IMR-90 (cell line): ENCODE measurements around the gene FBH1. TPM values are rescaled to one million over a fixed set of nuclear protein-coding genes. Genes with fewer than 3 reads are reported as not detected.

Experiments
- ATAC-seq: fragments of 200-7000 bp; cut with Tn5 transposase; 2 replicates; pipeline ENCODE4 v1.9.1; 2020; ENCODE audit warnings: low read depth, mild to moderate bottlenecking, moderate library complexity
- BruUV-seq: library from RNA; stranded (reverse); fragments of 400-500 nt; replicated peaks from 2 replicates; lab custom pipeline; 2021; lab: Mats Ljungman, UMichigan
- CTCF ChIA-PET: fragments of 300-600 bp; formaldehyde crosslinking; extraction: SDS; loops from one replicate; lab custom pipeline; 2021; ENCODE audit warnings: antibody characterized with exemption; lab: Yijun Ruan, JAX
- POLR2A ChIA-PET: fragments of 300-600 bp; sonication (Branson Sonifier 250); formaldehyde crosslinking; loops from one replicate; lab custom pipeline; 2022; ENCODE audit warnings: antibody characterized with exemption; ENCODE audit not compliant: unreplicated experiment; lab: Charles Lee
- DNase-seq: peaks from one replicate; pipeline ENCODE4 v3.0.0; 2013
- H2AFZ ChIP-seq: replicated peaks from 2 replicates; pipeline ENCODE3; 2013; ENCODE audit warnings: low read length, mild to moderate bottlenecking; ENCODE audit not compliant: poor library complexity
- H2AK5ac ChIP-seq: 2 replicates; pipeline ENCODE4 v1.6.1; 2013; ENCODE audit warnings: low read depth, low read length, inconsistent platforms
- H2AK9ac ChIP-seq: replicated peaks from 2 replicates; pipeline ENCODE3; 2013; ENCODE audit warnings: mild to moderate bottlenecking, low read depth, low read length, moderate library complexity; ENCODE audit not compliant: poor library complexity
- H2BK120ac ChIP-seq: 2 replicates; pipeline ENCODE4 v1.6.1; 2013; ENCODE audit warnings: low read depth, low read length, inconsistent platforms
- H2BK15ac ChIP-seq: 3 replicates; pipeline ENCODE4 v1.6.1; 2013; ENCODE audit warnings: low read depth, low read length, inconsistent platforms
- H2BK20ac ChIP-seq: 2 replicates; pipeline ENCODE4 v1.6.1; 2013; ENCODE audit warnings: low read depth, mild to moderate bottlenecking, inconsistent platforms, low read length, moderate library complexity
- H2BK5ac ChIP-seq: 2 replicates; pipeline ENCODE4 v1.6.1; 2013; ENCODE audit warnings: mild to moderate bottlenecking, low read depth, low read length, inconsistent platforms; ENCODE audit not compliant: poor library complexity, severe bottlenecking
- H3K14ac ChIP-seq: replicated peaks from 2 replicates; pipeline ENCODE4 v1.6.1; 2013; ENCODE audit warnings: low read depth, low read length, inconsistent platforms
- H3K18ac ChIP-seq: 2 replicates; pipeline ENCODE4 v1.6.1; 2013; ENCODE audit warnings: low read depth, low read length, control low read depth
- H3K23ac ChIP-seq: 2 replicates; pipeline ENCODE4 v1.6.1; 2013; ENCODE audit warnings: low read depth, low read length, inconsistent platforms
- H3K27ac ChIP-seq: 2 replicates; pipeline ENCODE4 v1.5.1; 2013; ENCODE audit warnings: mild to moderate bottlenecking, control low read depth, low read length; ENCODE audit not compliant: insufficient read depth
- H3K27me3 ChIP-seq: 2 replicates; pipeline ENCODE4 v1.6.1; 2013; ENCODE audit warnings: low read length; ENCODE audit not compliant: control insufficient read depth, insufficient read depth
- H3K36me3 ChIP-seq: 2 replicates; pipeline ENCODE4 v1.6.1; 2013; ENCODE audit warnings: low read length, mixed read lengths; ENCODE audit not compliant: control insufficient read depth, insufficient read depth
- H3K4ac ChIP-seq: 2 replicates; pipeline ENCODE4 v1.6.1; 2013; ENCODE audit warnings: low read depth, low read length, inconsistent platforms
- H3K4me1 ChIP-seq: 2 replicates; pipeline ENCODE4 v1.6.1; 2013; ENCODE audit warnings: low read length, mixed read lengths; ENCODE audit not compliant: control insufficient read depth, insufficient read depth
- H3K4me2 ChIP-seq: 2 replicates; pipeline ENCODE4 v1.6.1; 2013; ENCODE audit warnings: low read depth, mild to moderate bottlenecking, control low read depth, low read length, moderate library complexity
- H3K4me3 ChIP-seq: 2 replicates; pipeline ENCODE4 v1.5.1; 2013; ENCODE audit warnings: low read depth, mild to moderate bottlenecking, control low read depth, low read length, moderate library complexity; ENCODE audit not compliant: insufficient read depth
- H3K56ac ChIP-seq: 2 replicates; pipeline ENCODE4 v1.6.1; 2013; ENCODE audit warnings: low read length, inconsistent platforms; ENCODE audit not compliant: insufficient read depth; ENCODE audit errors: extremely low read depth
- H3K79me1 ChIP-seq, 2 experiments: 2 replicates each; pipeline ENCODE4 v1.6.1; 2013; ENCODE audit warnings: low read length in 2 of 2, inconsistent platforms in 1 of 2, low read depth in 1 of 2
- H3K9ac ChIP-seq: 2 replicates; pipeline ENCODE4 v1.6.1; 2013; ENCODE audit warnings: low read depth, low read length, control low read depth
- H3K9me1 ChIP-seq: 2 replicates; pipeline ENCODE4 v1.6.1; 2013; ENCODE audit warnings: low read length, inconsistent platforms; ENCODE audit not compliant: insufficient read depth
- H3K9me3 ChIP-seq: 2 replicates; pipeline ENCODE4 v1.6.1; 2013; ENCODE audit warnings: low read length; ENCODE audit not compliant: control insufficient read depth, insufficient read depth
- H4K20me1 ChIP-seq: 2 replicates; pipeline ENCODE4 v1.6.1; 2013; ENCODE audit warnings: low read length, inconsistent platforms; ENCODE audit not compliant: insufficient read depth
- H4K5ac ChIP-seq: 2 replicates; pipeline ENCODE4 v1.6.1; 2013; ENCODE audit warnings: mild to moderate bottlenecking, low read depth, low read length, control low read depth
- H4K8ac ChIP-seq, 2 experiments: 2 replicates each; pipeline ENCODE4 v1.6.1; 2013; ENCODE audit warnings: low read depth in 2 of 2, low read length in 2 of 2, control low read depth in 1 of 2, inconsistent platforms in 1 of 2
- H4K91ac ChIP-seq: 2 replicates; pipeline ENCODE4 v1.6.1; 2013; ENCODE audit warnings: low read depth, low read length, inconsistent platforms; ENCODE audit not compliant: insufficient read depth
- BHLHE40 ChIP-seq: fragments of 150-350 bp; IDR thresholded peaks from 2 replicates; pipeline ENCODE4 v1.6.1; 2016; ENCODE audit warnings: mild to moderate bottlenecking, low read depth, low read length
- CEBPB ChIP-seq: IDR thresholded peaks from 2 replicates; pipeline ENCODE4 v1.6.1; 2012; ENCODE audit warnings: low read depth, low read length, improper control_type of control experiment
- ELK1 ChIP-seq: fragments of 150-350 bp; IDR thresholded peaks from 2 replicates; pipeline ENCODE4 v1.6.1; 2016; ENCODE audit warnings: low read depth, mild to moderate bottlenecking, low read length, moderate library complexity, borderline replicate concordance
- MAFK ChIP-seq: IDR thresholded peaks from 2 replicates; pipeline ENCODE4 v1.6.1; 2012; ENCODE audit warnings: low read depth, low read length, improper control_type of control experiment
- MXI1 ChIP-seq: IDR thresholded peaks from 2 replicates; pipeline ENCODE4 v1.6.1; 2012; ENCODE audit warnings: low read depth, mild to moderate bottlenecking, low read length, moderate library complexity, borderline replicate concordance
- POLR2A ChIP-seq: IDR thresholded peaks from 2 replicates; pipeline ENCODE4 v1.6.1; 2012; ENCODE audit warnings: mild to moderate bottlenecking, low read depth, low read length
- RAD21 ChIP-seq: IDR thresholded peaks from 2 replicates; pipeline ENCODE4 v1.6.1; 2012; ENCODE audit warnings: low read length, improper control_type of control experiment
- RCOR1 ChIP-seq: IDR thresholded peaks from 2 replicates; pipeline ENCODE4 v1.6.1; 2012; ENCODE audit warnings: mild to moderate bottlenecking, low read length, improper control_type of control experiment; ENCODE audit not compliant: insufficient replicate concordance
- RFX5 ChIP-seq: IDR thresholded peaks from 2 replicates; pipeline ENCODE4 v1.8.0; 2012; ENCODE audit warnings: low read depth, mild to moderate bottlenecking, low read length, moderate library complexity
- SMC3 ChIP-seq: fragments of 150-350 bp; IDR thresholded peaks from 2 replicates; pipeline ENCODE4 v1.6.1; 2016; ENCODE audit warnings: low read depth, mild to moderate bottlenecking, antibody characterized with exemption, low read length, moderate library complexity
- WGBS, 2 experiments: methylation state at CpG; one replicate each; pipeline versions ENCODE4 v1.1.5 to v1.1.7; 2013; ENCODE audit warnings: missing lambda C conversion rate in 2 of 2; ENCODE audit not compliant: insufficient read length in 1 of 2; ENCODE audit errors: extremely low coverage in 2 of 2; 5-methylcytosine and 5-hydroxymethylcytosine counted together
- dilution Hi-C: fragments of 300-500 bp; cut with HindIII; formaldehyde crosslinking; loops from one replicate; pipeline ENCODE4 v1.14.3; 2018; ENCODE audit warnings: low sequenced_read_pairs; ENCODE audit not compliant: unreplicated experiment
- in situ Hi-C: fragments of 300-500 bp; cut with MboI; formaldehyde crosslinking; loops from 3 replicates; pipeline ENCODE4 v1.14.3; 2019; ENCODE audit warnings: low sequenced_read_pairs, inconsistent platforms, mixed read lengths
- intact Hi-C: fragments of 100-400 bp; cut with micrococcal nuclease; formaldehyde crosslinking; loops from 2 replicates; pipeline ENCODE4 v1.10.0; 2022
- polyA plus RNA-seq, 3 experiments: library from polyadenylated mRNA; depleted of rRNA; stranded (reverse); fragments of >200 nt; gene quantifications; 2 replicates each; pipeline ENCODE4 v1.2.3, GENCODE V29; 2012; ENCODE audit warnings: low replicate concordance in 1 of 3
- total RNA-seq: library from RNA; depleted of rRNA; stranded (reverse); fragments of >200 nt; gene quantifications from 2 replicates; pipeline ENCODE4 v1.2.3, GENCODE V29; 2012

The FBH1 gene
- total and polyA plus RNA-seq, 2 of the 4 experiments (the other 2 are of a cell fraction): 59.3 to 72.2 TPM

DNA sequence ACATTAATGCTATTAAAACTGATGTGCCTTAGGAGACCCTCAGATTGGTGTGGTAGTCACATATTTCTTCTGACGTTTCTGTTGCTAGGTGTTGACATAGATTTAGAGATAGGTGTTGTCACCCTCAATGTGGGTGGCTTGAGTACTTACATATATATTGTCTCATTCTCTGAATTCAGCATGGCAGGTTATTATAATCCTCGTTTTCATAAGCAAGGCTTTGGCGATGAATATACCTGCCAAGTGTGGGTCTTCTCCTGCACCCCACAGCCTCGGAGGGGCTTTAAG lies 7.0 kb downstream of the FBH1 start:
- Histone ChIP-seq H3K27ac (no peak overlapping the region), H2BK5ac (no peak overlapping the region), H3K56ac (no peak overlapping the region), H3K4me3 (no peak overlapping the region), H3K4ac (no peak overlapping the region), H3K79me1 (peaks cover 44 to 81% of the 10 kb centered on the region in 2 experiments), H4K8ac (no peak overlapping the region), H2AK5ac (no peak overlapping the region), H3K36me3 (peaks cover 27% of the 10 kb centered on the region), H3K9ac (no peak overlapping the region), H3K14ac (no peak overlapping the region), H3K4me2 (no peak overlapping the region), H3K23ac (no peak overlapping the region), H2BK120ac (no peak overlapping the region), H3K9me3 (peaks cover 4% of the 10 kb centered on the region), H4K91ac (no peak overlapping the region), H3K27me3 (no peaks in the 10 kb centered on the region), H3K4me1 (peaks cover 2% of the 10 kb centered on the region; the same call in 1 of the 2 replicates), H2AFZ (no peak overlapping the region), H2BK15ac (no peak overlapping the region), H2AK9ac (no peak overlapping the region), H3K18ac (no peak overlapping the region), H4K20me1 (peaks cover 48% of the 10 kb centered on the region), H3K9me1 (peaks cover 12% of the 10 kb centered on the region), H2BK20ac (no peak overlapping the region), H4K5ac (no peak overlapping the region)
- intact Hi-C loops: no loop called here
- POLR2A ChIA-PET: no interaction called here
- in situ Hi-C loops: no loop called here
- ATAC-seq (no peak), DNase-seq (no peak)
- WGBS, 2 experiments: no CpG with 5 or more reads among the region's 4 CpGs
- TF ChIP-seq RAD21 (no peak), RFX5 (no peak), SMC3 (no peak), MAFK (no peak), BHLHE40 (no peak), ELK1 (no peak), POLR2A (no peak), RCOR1 (no peak), MXI1 (no peak), CEBPB (no peak)
- no TSS peak for BruUV-seq
- CTCF ChIA-PET: no interaction called here
- dilution Hi-C loops: no loop called here
